Body of pancreas (tissue), 4 donors: ENCODE measurements around the gene ZNF664.

Experiments used
- CTCF ChIP-seq, 7 experiments: fragments of 450-650 bp in 4 of 7; fragments of 200-600 bp in 3 of 7; sonication (generic) in 3 of 7; IDR thresholded peaks; one replicate each; pipeline ENCODE4 v1.5.1; 2016 to 2019; ENCODE audit warnings: antibody characterized with exemption in 7 of 7
- POLR2A ChIP-seq, 3 donors: fragments of 450-650 bp; IDR thresholded peaks; one replicate each; pipeline ENCODE4 v1.6.1; 2016; ENCODE audit warnings: antibody characterized with exemption in 3 of 3, mild to moderate bottlenecking in 2 of 3

- TF ChIP-seq POLR2A (IDR thresholded peaks at IDR 0.05) (no peak), CTCF (IDR thresholded peaks at IDR 0.05) (no peak)
These were observed 71.8 kb downstream of the ZNF664 start for GRCh38 chr12:124044809-124045321.
